ENCODE measurements around the gene EHBP1L1. TPM values are rescaled to one million over a fixed set of nuclear protein-coding genes. Genes with fewer than 3 reads are reported as not detected.

EHBP1L1 gene
- total RNA-seq, 1 donor from 2014 or later = 57.3 TPM

- intact Hi-C loops (cut with micrococcal nuclease) = no loop called here
- ATAC-seq (peak; percentile 76), DNase-seq (peak; percentile 72)
Observed at GRCh38 chr11:65588199-65589054, 12.6 kb downstream of the EHBP1L1 start.

- ATAC-seq = no peak
- intact Hi-C loops (cut with micrococcal nuclease) = loop anchor here (10.0 kb wide), 1 partner anchor 45 kb away; no protein-coding TSS in a partner anchor
- DNase-seq = no peak
Observed at GRCh38 chr11:65589444-65590239, 13.8 kb downstream of the EHBP1L1 start.

- no peak for ATAC-seq
- intact Hi-C loops (cut with micrococcal nuclease) = loop anchor here (10.0 kb wide), 1 partner anchor 45 kb away; no protein-coding TSS in a partner anchor
- DNase-seq = peak; percentile 76
Observed at GRCh38 chr11:65590240-65590738, 14.4 kb downstream of the EHBP1L1 start.

- ATAC-seq (peak; percentile 14), DNase-seq (peak; percentile 63)
- intact Hi-C loops (cut with micrococcal nuclease) = loop anchor here (10.0 kb wide), 1 partner anchor 47 kb away; no protein-coding TSS in a partner anchor
Observed at GRCh38 chr11:65591939-65592857, 16.3 kb downstream of the EHBP1L1 start.

GRCh38 chr11:65592858-65593517, 17.1 kb downstream of the EHBP1L1 start:
- intact Hi-C loops (cut with micrococcal nuclease) = loop anchor here (10.0 kb wide), 1 partner anchor 48 kb away; no protein-coding TSS in a partner anchor
- ATAC-seq (no peak), DNase-seq (no peak)

GRCh38 chr11:65593518-65594414, 17.9 kb downstream of the EHBP1L1 start:
- ATAC-seq (peak; percentile 48), DNase-seq (peak; percentile 72)
- intact Hi-C loops (cut with micrococcal nuclease) = loop anchor here (10.0 kb wide), 1 partner anchor 49 kb away; no protein-coding TSS in a partner anchor

GRCh38 chr11:65595131-65595530, 19.3 kb downstream of the EHBP1L1 start:
- ATAC-seq = no peak
- intact Hi-C loops (cut with micrococcal nuclease) = loop anchor here (10.0 kb wide), 1 partner anchor 50 kb away; no protein-coding TSS in a partner anchor
- DNase-seq = no peak

- DNase-seq = no peak
- ATAC-seq = no peak
- intact Hi-C loops (cut with micrococcal nuclease) = loop anchor here (10.0 kb wide), 1 partner anchor 51 kb away; no protein-coding TSS in a partner anchor
Observed at GRCh38 chr11:65595543-65596281, 19.9 kb downstream of the EHBP1L1 start, which contains the start of gene KCNK7. Gene KCNK7 (minus strand): TSS chr11:65595800. CDS start chr11:65595772, 28 bp downstream.

GRCh38 chr11:65596520-65596919, 20.7 kb downstream of the EHBP1L1 start:
- DNase-seq (no peak), ATAC-seq (no peak)
- intact Hi-C loops (cut with micrococcal nuclease) = loop anchor here (10.0 kb wide), 1 partner anchor 52 kb away; no protein-coding TSS in a partner anchor

GRCh38 chr11:65598258-65598699, 22.4 kb downstream of the EHBP1L1 start:
- DNase-seq = no peak
- ATAC-seq = no peak
- intact Hi-C loops (cut with micrococcal nuclease) = loop anchor here (10.0 kb wide), 1 partner anchor 53 kb away; no protein-coding TSS in a partner anchor

- no peak for DNase-seq
- ATAC-seq = no peak
- intact Hi-C loops (cut with micrococcal nuclease) = loop anchor here (10.0 kb wide), 1 partner anchor 55 kb away; no protein-coding TSS in a partner anchor
Observed at GRCh38 chr11:65599216-65599954, 23.5 kb downstream of the EHBP1L1 start.

GRCh38 chr11:65599955-65600246, 24.0 kb downstream of the EHBP1L1 start:
- intact Hi-C loops (cut with micrococcal nuclease) = loop anchor here (10.0 kb wide), 1 partner anchor 55 kb away; no protein-coding TSS in a partner anchor
- ATAC-seq (no peak), DNase-seq (no peak)

GRCh38 chr11:65604258-65604657, 28.4 kb downstream of the EHBP1L1 start:
- ATAC-seq = no peak
- intact Hi-C loops (cut with micrococcal nuclease) = no loop called here
- DNase-seq = no peak

GRCh38 chr11:65606876-65607613, 31.2 kb downstream of the EHBP1L1 start:
- peak; percentile 96 for ATAC-seq
- intact Hi-C loops (cut with micrococcal nuclease) = no loop called here

More at GRCh38 chr11:65606876-65607613, 31.2 kb downstream of the EHBP1L1 start:
- DNase-seq = peak; percentile 95

Measured in left ventricle myocardium superior (tissue), 1 donor.